ENCODE data around the gene ARAF.

ARAF gene

GRCh38 chrX:47563801-47564315 lies 2.9 kb downstream of the ARAF start:
- no peak for DNase-seq (ENCODE audit: extremely low read depth in 1 of 2, low read depth in 1 of 2)

GRCh38 chrX:47564438-47565085 lies 3.6 kb downstream of the ARAF start:
- DNase-seq (ENCODE audit: extremely low read depth in 1 of 2, low read depth in 1 of 2), result no peak

GRCh38 chrX:47566841-47567240 lies 5.8 kb downstream of the ARAF start:
- DNase-seq (ENCODE audit: extremely low read depth in 1 of 2, low read depth in 1 of 2), result no peak

GRCh38 chrX:47568656-47569295 lies 7.8 kb downstream of the ARAF start:
- DNase-seq (ENCODE audit: extremely low read depth in 1 of 2, low read depth in 1 of 2), result no peak

- no peak for DNase-seq (ENCODE audit: extremely low read depth in 1 of 2, low read depth in 1 of 2)
Observed at GRCh38 chrX:47570794-47571193, 9.8 kb downstream of the ARAF start.

- DNase-seq (ENCODE audit: extremely low read depth in 1 of 2, low read depth in 1 of 2), result no peak
Observed at GRCh38 chrX:47571215-47571614, 10.2 kb downstream of the ARAF start.

GRCh38 chrX:47571896-47572295 lies 10.9 kb downstream of the ARAF start:
- DNase-seq (ENCODE audit: extremely low read depth in 1 of 2, low read depth in 1 of 2), result no peak

- no peak for DNase-seq (ENCODE audit: extremely low read depth in 1 of 2, low read depth in 1 of 2)
Observed at GRCh38 chrX:47572773-47573340, 11.9 kb downstream of the ARAF start.

GRCh38 chrX:47573341-47574075 lies 12.5 kb downstream of the ARAF start:
- no peak for DNase-seq (ENCODE audit: extremely low read depth in 1 of 2, low read depth in 1 of 2)

GRCh38 chrX:47574076-47574546 lies 13.1 kb downstream of the ARAF start:
- no peak for DNase-seq (ENCODE audit: extremely low read depth in 1 of 2, low read depth in 1 of 2)

- no peak for DNase-seq (ENCODE audit: extremely low read depth in 1 of 2, low read depth in 1 of 2)
Observed at GRCh38 chrX:47574547-47575301, 13.7 kb downstream of the ARAF start.

- DNase-seq (ENCODE audit: extremely low read depth in 1 of 2, low read depth in 1 of 2), result no peak
Observed at GRCh38 chrX:47576021-47576898, 15.3 kb downstream of the ARAF start.

GRCh38 chrX:47577424-47577823 lies 16.4 kb downstream of the ARAF start:
- no peak for DNase-seq (ENCODE audit: extremely low read depth in 1 of 2, low read depth in 1 of 2)

- no peak for DNase-seq (ENCODE audit: extremely low read depth in 1 of 2, low read depth in 1 of 2)
Observed at GRCh38 chrX:47577901-47578300, 16.9 kb downstream of the ARAF start.

- DNase-seq (ENCODE audit: extremely low read depth in 1 of 2, low read depth in 1 of 2), result no peak
Observed at GRCh38 chrX:47578692-47579091, 17.7 kb downstream of the ARAF start.

GRCh38 chrX:47579537-47579936 lies 18.5 kb downstream of the ARAF start:
- DNase-seq (ENCODE audit: extremely low read depth in 1 of 2, low read depth in 1 of 2), result peak in 1 of 2 donors; percentile 35

- peak; percentile 65 to 82 for DNase-seq (ENCODE audit: extremely low read depth in 1 of 2, low read depth in 1 of 2)
Observed at GRCh38 chrX:47581731-47582647, 21.0 kb downstream of the ARAF start, which contains the start of gene TIMP1. Gene TIMP1, plus strand, starts transcription at chrX:47582436. Its CDS starts 980 bp downstream, at chrX:47583416.

- no peak for DNase-seq (ENCODE audit: extremely low read depth in 1 of 2, low read depth in 1 of 2)
Observed at GRCh38 chrX:47583240-47583861, 22.3 kb downstream of the ARAF start.
